SK-N-SH (cell line): ENCODE results near the gene KIAA0513.

ENCODE experiments used
- EP300 ChIP-seq, 2 experiments: IDR thresholded peaks; 2 replicates each; pipeline versions ENCODE4 v1.4.0 to v1.6.1; 2012; ENCODE audit warnings: borderline replicate concordance in 1 of 2, low read depth in 1 of 2, low read length in 1 of 2
- TF ChIP-seq, protein P1 (sequence below): fragments of 150-350 bp; IDR thresholded peaks from 2 replicates; pipeline ENCODE4 v1.6.1; 2017; ENCODE audit warnings: antibody characterized with exemption, low read length, low read depth, borderline replicate concordance
- TF ChIP-seq, protein P2 (sequence below): fragments of 200-600 bp; sonication (generic); IDR thresholded peaks from 2 replicates; pipeline ENCODE4 v1.6.1; 2017; ENCODE audit warnings: antibody characterized with exemption, mild to moderate bottlenecking, moderate library complexity

DNA sequence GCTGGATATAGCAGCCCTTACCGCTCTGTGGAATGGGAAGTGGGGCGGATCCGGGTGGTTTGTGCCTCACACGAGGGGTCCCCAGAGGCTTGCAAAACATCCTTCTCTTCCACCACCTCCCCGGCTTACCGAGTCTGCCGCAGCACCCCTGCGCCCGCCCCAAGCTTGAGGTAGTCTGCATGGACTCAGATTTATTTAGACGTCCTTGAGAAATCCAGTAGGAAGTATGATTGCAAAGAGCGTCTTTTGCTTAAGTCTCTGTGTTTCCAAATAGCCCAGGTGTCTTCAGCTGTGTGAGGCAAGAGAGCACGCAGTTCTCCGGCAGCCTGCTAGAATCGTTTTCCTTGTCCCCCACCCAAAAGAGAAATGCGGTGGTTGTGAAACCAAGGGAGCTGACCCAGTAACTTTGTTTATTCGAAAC, 2.4 kb downstream of the KIAA0513 start:
- TF ChIP-seq, protein P1, sequence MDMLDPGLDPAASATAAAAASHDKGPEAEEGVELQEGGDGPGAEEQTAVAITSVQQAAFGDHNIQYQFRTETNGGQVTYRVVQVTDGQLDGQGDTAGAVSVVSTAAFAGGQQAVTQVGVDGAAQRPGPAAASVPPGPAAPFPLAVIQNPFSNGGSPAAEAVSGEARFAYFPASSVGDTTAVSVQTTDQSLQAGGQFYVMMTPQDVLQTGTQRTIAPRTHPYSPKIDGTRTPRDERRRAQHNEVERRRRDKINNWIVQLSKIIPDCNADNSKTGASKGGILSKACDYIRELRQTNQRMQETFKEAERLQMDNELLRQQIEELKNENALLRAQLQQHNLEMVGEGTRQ = no peak
- no peak for TF ChIP-seq EP300 (IDR thresholded peaks at IDR 0.05; ENCODE audit: borderline replicate concordance in 1 of 2, low read depth in 1 of 2, low read length in 1 of 2)
- TF ChIP-seq, protein P2, sequence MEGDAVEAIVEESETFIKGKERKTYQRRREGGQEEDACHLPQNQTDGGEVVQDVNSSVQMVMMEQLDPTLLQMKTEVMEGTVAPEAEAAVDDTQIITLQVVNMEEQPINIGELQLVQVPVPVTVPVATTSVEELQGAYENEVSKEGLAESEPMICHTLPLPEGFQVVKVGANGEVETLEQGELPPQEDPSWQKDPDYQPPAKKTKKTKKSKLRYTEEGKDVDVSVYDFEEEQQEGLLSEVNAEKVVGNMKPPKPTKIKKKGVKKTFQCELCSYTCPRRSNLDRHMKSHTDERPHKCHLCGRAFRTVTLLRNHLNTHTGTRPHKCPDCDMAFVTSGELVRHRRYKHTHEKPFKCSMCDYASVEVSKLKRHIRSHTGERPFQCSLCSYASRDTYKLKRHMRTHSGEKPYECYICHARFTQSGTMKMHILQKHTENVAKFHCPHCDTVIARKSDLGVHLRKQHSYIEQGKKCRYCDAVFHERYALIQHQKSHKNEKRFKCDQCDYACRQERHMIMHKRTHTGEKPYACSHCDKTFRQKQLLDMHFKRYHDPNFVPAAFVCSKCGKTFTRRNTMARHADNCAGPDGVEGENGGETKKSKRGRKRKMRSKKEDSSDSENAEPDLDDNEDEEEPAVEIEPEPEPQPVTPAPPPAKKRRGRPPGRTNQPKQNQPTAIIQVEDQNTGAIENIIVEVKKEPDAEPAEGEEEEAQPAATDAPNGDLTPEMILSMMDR = no peak
